Tibial artery (tissue), 4 donors: ENCODE results near the gene COL7A1.
"Not testable (repeated sequence)": the region's sequence is repeated elsewhere in the genome, so short reads cannot be mapped to it uniquely, and the experiment has no call there.

Experiments
- DNase-seq, 2 donors: peaks; one replicate each; pipeline ENCODE4 v3.0.0-alpha.2; 2019
- H3K27ac ChIP-seq, 2 donors: fragments of 200-600 bp; sonication (generic) in 1 of 2; 1 replicate in 1 of 2; 2 replicates in 1 of 2; pipeline ENCODE4 v1.5.1; 2018 to 2019; ENCODE audit warnings: mild to moderate bottlenecking in 1 of 2
- H3K27me3 ChIP-seq, 2 donors: fragments of 200-600 bp; sonication (generic) in 1 of 2; one replicate each; pipeline versions ENCODE4 v1.5.1 to v1.6.0; 2016 to 2019
- H3K36me3 ChIP-seq, 3 donors: fragments of 200-600 bp; sonication (generic) in 2 of 3; one replicate each; pipeline ENCODE4 v1.5.1; 2016 to 2019; ENCODE audit warnings: mild to moderate bottlenecking in 2 of 3
- H3K4me1 ChIP-seq, 4 donors: fragments of 200-600 bp; sonication (generic) in 2 of 4; 1 replicate in 3 of 4; 2 replicates in 1 of 4; pipeline ENCODE4 v1.5.1; 2016 to 2019
- H3K4me3 ChIP-seq, 2 donors: fragments of 200-600 bp; sonication (generic) in 1 of 2; 1 replicate in 1 of 2; 2 replicates in 1 of 2; pipeline ENCODE4 v1.5.1; 2018 to 2019; ENCODE audit warnings: mild to moderate bottlenecking in 2 of 2
- H3K9me3 ChIP-seq, 3 donors: fragments of 200-600 bp; sonication (generic) in 1 of 3; one replicate each; pipeline ENCODE4 v1.5.1; 2016 to 2019
- CTCF ChIP-seq, 2 experiments: fragments of 200-600 bp in 1 of 2; fragments of 450-650 bp in 1 of 2; IDR thresholded peaks; one replicate each; pipeline ENCODE4 v1.5.1; 2017 to 2019; ENCODE audit warnings: antibody characterized with exemption in 2 of 2, mild to moderate bottlenecking in 1 of 2, moderate library complexity in 1 of 2
- intact Hi-C: fragments of 100-400 bp; cut with DNase I; formaldehyde crosslinking; loops from one replicate; pipeline ENCODE4 v1.15.0; 2023; ENCODE audit warnings: low total_unique reads

The COL7A1 gene

GRCh38 chr3:48552111-48552951 lies 42.8 kb downstream of the COL7A1 start:
- H3K27me3 ChIP-seq = no peaks in the 10 kb centered on the region
- intact Hi-C loops = no loop called here
- no peak overlapping the region for H3K27ac ChIP-seq
- TF ChIP-seq CTCF (IDR thresholded peaks at IDR 0.05) = no peak
- H3K9me3 ChIP-seq = no peaks in the 10 kb centered on the region
- peaks cover 0 to 13% (median 6%) of the 10 kb centered on the region in 3 donors for H3K36me3 ChIP-seq
- DNase-seq = no peak
- no peak overlapping the region for H3K4me3 ChIP-seq
- H3K4me1 ChIP-seq = peaks cover 0 to 21% (median 10%) of the 10 kb centered on the region in 4 donors

GRCh38 chr3:48551651-48552050 lies 43.5 kb downstream of the COL7A1 start:
- DNase-seq, intact Hi-C loops, H3K4me3 ChIP-seq, H3K27me3 ChIP-seq, H3K27ac ChIP-seq, H3K9me3 ChIP-seq: not testable (repeated sequence)
- peaks cover 2 to 15% (median 6%) of the 10 kb centered on the region in 3 donors for H3K36me3 ChIP-seq
- H3K4me1 ChIP-seq = peaks cover 0 to 18% (median 8%) of the 10 kb centered on the region in 4 donors

GRCh38 chr3:48548729-48549705 lies 46.1 kb downstream of the COL7A1 start:
- Histone ChIP-seq H3K27ac (peak overlapping the region; percentile 11 to 17), H3K27me3 (no peaks in the 10 kb centered on the region), H3K9me3 (no peaks in the 10 kb centered on the region), H3K4me1 (peaks cover 0 to 3% (median 0%) of the 10 kb centered on the region in 4 donors), H3K36me3 (peaks cover 6 to 15% (median 6%) of the 10 kb centered on the region in 3 donors), H3K4me3 (no peak overlapping the region)
- peak; percentile 88 to 93 for DNase-seq
- peak; percentile 95 to 99 for TF ChIP-seq CTCF (IDR thresholded peaks at IDR 0.05)
- intact Hi-C loops = loop anchor here (2.0 to 10.0 kb wide), 2 partner anchors 84 to 154 kb away; no protein-coding TSS in a partner anchor

DNA sequence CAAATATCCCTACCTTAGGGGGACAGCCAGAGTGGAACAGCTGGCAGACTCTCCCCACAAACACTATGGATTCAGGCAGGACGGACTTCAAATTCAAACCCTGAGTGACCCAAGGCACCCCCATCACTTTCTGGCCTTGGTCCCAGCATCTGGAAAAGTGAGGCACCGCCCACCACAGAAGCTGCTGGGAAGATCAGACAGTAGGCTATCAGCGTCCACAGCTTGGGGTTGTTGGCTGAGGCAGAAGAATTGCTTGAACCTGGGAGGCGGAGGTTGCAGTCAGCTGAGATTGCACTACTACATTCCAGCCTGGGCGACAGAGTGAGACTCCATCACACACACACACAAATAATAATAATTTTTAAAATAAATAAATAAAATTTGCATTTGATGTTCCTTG lies 47.0 kb downstream of the COL7A1 start:
- TF ChIP-seq CTCF (IDR thresholded peaks at IDR 0.05) = no peak
- peaks cover 0 to 3% (median 0%) of the 10 kb centered on the region in 4 donors for H3K4me1 ChIP-seq

GRCh38 chr3:48546203-48546829 lies 48.8 kb downstream of the COL7A1 start:
- intact Hi-C loops = loop anchor here (10.0 kb wide), 1 partner anchor 152 kb away; no protein-coding TSS in a partner anchor
- Histone ChIP-seq H3K4me1 (peaks cover 0 to 3% (median 0%) of the 10 kb centered on the region in 4 donors), H3K9me3 (no peaks in the 10 kb centered on the region), H3K27ac (no peak overlapping the region), H3K36me3 (peaks cover 6 to 26% (median 6%) of the 10 kb centered on the region in 3 donors), H3K4me3 (no peak overlapping the region), H3K27me3 (no peaks in the 10 kb centered on the region)
- no peak for DNase-seq
- TF ChIP-seq CTCF (IDR thresholded peaks at IDR 0.05) = no peak

More for the DNA sequence above, 47.0 kb downstream of the COL7A1 start:
- no peak for DNase-seq
- Histone ChIP-seq H3K27me3 (no peaks in the 10 kb centered on the region), H3K9me3 (no peaks in the 10 kb centered on the region), H3K4me3 (no peak overlapping the region), H3K36me3 (peaks cover 6 to 20% (median 6%) of the 10 kb centered on the region in 3 donors), H3K27ac (no peak overlapping the region)
- intact Hi-C loops = loop anchor here (2.0 to 10.0 kb wide), 2 partner anchors 83 to 153 kb away; no protein-coding TSS in a partner anchor
